Astrocyte (in vitro differentiated cells and primary cell): ENCODE measurements around the gene IFT74. TPM values are rescaled to one million over a fixed set of nuclear protein-coding genes. Genes with fewer than 3 reads are reported as not detected.

Experiments
- DNase-seq: peaks from one replicate; pipeline ENCODE4 v3.0.0-alpha.2; 2010; ENCODE audit warnings: low read depth
- FAIRE-seq: peaks from 2 replicates; lab custom pipeline; 2011; peaks lifted over from hg19 to GRCh38; lab: Jason Lieb, UNC
- H2AFZ ChIP-seq: 2 replicates; pipeline ENCODE4 v1.6.0; 2012; ENCODE audit warnings: low read depth, low read length, inconsistent platforms
- H3K27ac ChIP-seq: 2 replicates; pipeline ENCODE4 v1.5.1; 2011; ENCODE audit warnings: low read depth, low read length, inconsistent platforms
- H3K27me3 ChIP-seq: 2 replicates; pipeline ENCODE4 v1.6.0; 2011; ENCODE audit warnings: low read length, inconsistent platforms; ENCODE audit not compliant: insufficient read depth
- H3K36me3 ChIP-seq: 2 replicates; pipeline ENCODE4 v1.5.1; 2011; ENCODE audit warnings: low read length, inconsistent platforms; ENCODE audit not compliant: insufficient read depth
- H3K4me1 ChIP-seq: 2 replicates; pipeline ENCODE4 v1.5.1; 2011; ENCODE audit warnings: low read length, inconsistent platforms; ENCODE audit not compliant: insufficient read depth
- H3K4me2 ChIP-seq: 2 replicates; pipeline ENCODE4 v1.6.0; 2012; ENCODE audit warnings: low read length, inconsistent platforms
- H3K4me3 ChIP-seq: 2 replicates; pipeline ENCODE4 v1.5.1; 2011; ENCODE audit warnings: low read depth, mild to moderate bottlenecking, low read length, inconsistent platforms; ENCODE audit not compliant: insufficient read depth
- H3K79me2 ChIP-seq: 2 replicates; pipeline ENCODE4 v1.6.0; 2012; ENCODE audit warnings: mild to moderate bottlenecking, low read length, inconsistent platforms; ENCODE audit not compliant: insufficient read depth
- H3K9ac ChIP-seq: 2 replicates; pipeline ENCODE4 v1.6.0; 2012; ENCODE audit warnings: mild to moderate bottlenecking, low read length, inconsistent platforms
- H3K9me3 ChIP-seq: 2 replicates; pipeline ENCODE4 v1.5.1; 2012; ENCODE audit warnings: low read depth, mild to moderate bottlenecking, low read length, inconsistent platforms; ENCODE audit not compliant: insufficient read depth
- H4K20me1 ChIP-seq: 2 replicates; pipeline ENCODE4 v1.6.0; 2012; ENCODE audit warnings: low read length, inconsistent platforms; ENCODE audit not compliant: insufficient read depth
- H3K27ac Mint-ChIP-seq: one replicate; pipeline ENCODE4 v1.8.0; 2021; ENCODE audit warnings: mild to moderate bottlenecking, mixed read lengths; ENCODE audit not compliant: unreplicated experiment
- H3K27me3 Mint-ChIP-seq: one replicate; pipeline ENCODE4 v1.8.0; 2021; ENCODE audit warnings: low read depth, mixed read lengths; ENCODE audit not compliant: unreplicated experiment
- H3K36me3 Mint-ChIP-seq: one replicate; pipeline ENCODE4 v1.8.0; 2021; ENCODE audit warnings: low read depth, mixed read lengths; ENCODE audit not compliant: unreplicated experiment
- H3K4me1 Mint-ChIP-seq: one replicate; pipeline ENCODE4 v1.8.0; 2021; ENCODE audit warnings: low read depth, mixed read lengths; ENCODE audit not compliant: unreplicated experiment
- H3K4me3 Mint-ChIP-seq: one replicate; pipeline ENCODE4 v1.8.0; 2021; ENCODE audit warnings: mild to moderate bottlenecking, moderate library complexity, mixed read lengths; ENCODE audit not compliant: unreplicated experiment
- H3K9me3 Mint-ChIP-seq: one replicate; pipeline ENCODE4 v1.8.0; 2021; ENCODE audit warnings: mild to moderate bottlenecking, mixed read lengths; ENCODE audit not compliant: unreplicated experiment
- CTCF ChIP-seq: IDR thresholded peaks from 2 replicates; pipeline ENCODE4 v1.5.1; 2011; ENCODE audit warnings: low read depth, mild to moderate bottlenecking, inconsistent platforms, low read length, moderate library complexity; ENCODE audit not compliant: insufficient read depth
- EZH2 ChIP-seq: IDR thresholded peaks from 2 replicates; pipeline ENCODE4 v1.6.1; 2012; ENCODE audit warnings: mild to moderate bottlenecking, low read length, inconsistent platforms; ENCODE audit not compliant: insufficient read depth
- total RNA-seq: library from RNA; stranded (reverse); gene quantifications from 2 replicates; pipeline ENCODE4 v1.2.1, GENCODE V29; 2021

The IFT74 gene
- total RNA-seq, 1 donor from 2014 or later, result 10.9 TPM

- Histone ChIP-seq H3K9ac (no peak overlapping the region), H3K9me3 (no peaks in the 10 kb centered on the region), H3K79me2 (peaks cover 99% of the 10 kb centered on the region), H3K27me3 (no peaks in the 10 kb centered on the region), H2AFZ (no peak overlapping the region), H3K36me3 (no peaks in the 10 kb centered on the region), H4K20me1 (peaks cover 72% of the 10 kb centered on the region), H3K4me1 (peaks cover 4% of the 10 kb centered on the region), H3K27ac (no peak overlapping the region), H3K4me3 (no peak overlapping the region), H3K4me2 (no peak overlapping the region)
- DNase-seq (no peak), FAIRE-seq (no peak)
- no peak overlapping the region for H3K27ac Mint-ChIP-seq
- H3K27me3 Mint-ChIP-seq, result no peaks in the 10 kb centered on the region
- H3K9me3 Mint-ChIP-seq, result peaks cover 3% of the 10 kb centered on the region
- no peak for TF ChIP-seq EZH2
- TF ChIP-seq CTCF, result no peak
- H3K4me3 Mint-ChIP-seq, result no peak overlapping the region
- H3K4me1 Mint-ChIP-seq, result peaks cover 20% of the 10 kb centered on the region
- H3K36me3 Mint-ChIP-seq, result peaks cover 3% of the 10 kb centered on the region
These were observed 15.4 kb upstream of the IFT74 start for GRCh38 chr9:26940779-26941178.

DNA sequence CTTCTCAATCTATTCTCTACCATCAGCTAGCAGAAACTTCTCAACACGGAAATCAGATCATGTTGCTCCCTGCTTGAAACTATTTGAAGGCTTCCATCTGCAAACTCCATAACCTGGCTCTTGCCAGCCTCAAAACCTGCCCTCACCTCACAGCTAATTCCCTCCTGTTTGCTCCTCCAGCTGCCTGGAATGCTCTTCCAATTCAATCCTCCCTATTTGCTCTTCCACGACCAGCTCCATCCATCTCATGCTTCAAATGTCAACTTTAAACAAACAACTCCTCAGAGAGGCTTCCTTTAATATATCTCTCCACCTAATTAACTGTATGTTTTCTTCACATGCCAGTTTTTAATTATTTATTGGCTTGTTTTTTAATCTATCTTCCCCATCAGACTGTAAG is 10.6 kb upstream of the IFT74 start:
- no peak overlapping the region for H3K27ac ChIP-seq
- FAIRE-seq, result no peak
- no peaks in the 10 kb centered on the region for H3K9me3 Mint-ChIP-seq

More for the DNA sequence above, 10.6 kb upstream of the IFT74 start:
- Histone ChIP-seq H3K36me3 (no peaks in the 10 kb centered on the region), H3K27me3 (no peaks in the 10 kb centered on the region), H3K4me2 (peak overlapping the region; percentile 94), H3K9me3 (no peaks in the 10 kb centered on the region), H3K4me1 (peaks cover 9% of the 10 kb centered on the region), H3K4me3 (peak overlapping the region; percentile 93), H3K9ac (peak overlapping the region; percentile 98), H3K79me2 (peaks cover 66% of the 10 kb centered on the region), H4K20me1 (peaks cover 41% of the 10 kb centered on the region), H2AFZ (no peak overlapping the region)
- peak overlapping the region; percentile 100 for H3K27ac Mint-ChIP-seq
- H3K27me3 Mint-ChIP-seq, result no peaks in the 10 kb centered on the region
- no peaks in the 10 kb centered on the region for H3K36me3 Mint-ChIP-seq
- peak overlapping the region; percentile 97 for H3K4me3 Mint-ChIP-seq
- no peak for DNase-seq
- no peak for TF ChIP-seq CTCF
- no peak for TF ChIP-seq EZH2
- H3K4me1 Mint-ChIP-seq, result peaks cover 26% of the 10 kb centered on the region
